Activated CD8-positive, alpha-beta memory T cell treated with anti-CD3 and anti-CD28 coated beads, Interleukin-2, amount 50 U/mL, for 24 hours (primary cell): ENCODE measurements around the gene DMAC2.
"Not testable (repeated sequence)": the region's sequence is repeated elsewhere in the genome, so short reads cannot be mapped to it uniquely, and the experiment has no call there.

Experiments used
- DNase-seq: peaks from one replicate; pipeline ENCODE4 v3.0.0-alpha.2; 2020; ENCODE audit errors: extremely low read depth

Gene DMAC2

DNA sequence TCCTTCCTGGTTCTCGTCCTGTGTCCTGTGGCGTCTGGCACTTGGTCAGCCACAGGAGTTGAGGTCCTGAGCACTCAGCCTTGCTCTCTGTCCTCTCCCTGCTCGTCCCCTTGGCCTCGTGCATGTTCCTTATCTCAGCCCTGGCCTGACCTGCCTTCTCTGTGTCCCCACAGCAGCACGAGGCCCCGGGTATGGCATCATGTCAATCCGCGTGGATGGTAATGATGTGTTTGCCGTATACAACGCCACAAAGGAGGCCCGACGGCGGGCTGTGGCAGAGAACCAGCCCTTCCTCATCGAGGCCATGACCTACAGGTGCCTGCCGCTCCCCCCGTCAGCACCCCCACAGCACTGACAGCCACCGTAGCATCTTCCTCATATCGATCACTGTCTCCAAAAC lies 17.3 kb downstream of the DMAC2 start:
- no peak for DNase-seq

DNA sequence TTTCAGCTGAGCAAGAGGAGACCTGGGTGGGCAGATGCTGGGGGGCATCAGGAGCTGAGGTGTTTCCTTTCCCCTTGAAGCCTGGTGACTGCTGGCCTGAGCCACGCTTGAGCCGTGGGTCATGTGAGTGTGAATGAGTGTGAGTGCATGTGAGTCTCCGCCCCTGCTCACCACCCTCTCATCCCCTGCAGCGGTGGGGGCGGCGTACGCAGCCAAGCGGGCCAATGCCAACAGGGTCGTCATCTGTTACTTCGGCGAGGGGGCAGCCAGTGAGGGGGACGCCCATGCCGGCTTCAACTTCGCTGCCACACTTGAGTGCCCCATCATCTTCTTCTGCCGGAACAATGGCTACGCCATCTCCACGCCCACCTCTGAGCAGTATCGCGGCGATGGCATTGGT lies 17.7 kb downstream of the DMAC2 start:
- no peak for DNase-seq

DNA sequence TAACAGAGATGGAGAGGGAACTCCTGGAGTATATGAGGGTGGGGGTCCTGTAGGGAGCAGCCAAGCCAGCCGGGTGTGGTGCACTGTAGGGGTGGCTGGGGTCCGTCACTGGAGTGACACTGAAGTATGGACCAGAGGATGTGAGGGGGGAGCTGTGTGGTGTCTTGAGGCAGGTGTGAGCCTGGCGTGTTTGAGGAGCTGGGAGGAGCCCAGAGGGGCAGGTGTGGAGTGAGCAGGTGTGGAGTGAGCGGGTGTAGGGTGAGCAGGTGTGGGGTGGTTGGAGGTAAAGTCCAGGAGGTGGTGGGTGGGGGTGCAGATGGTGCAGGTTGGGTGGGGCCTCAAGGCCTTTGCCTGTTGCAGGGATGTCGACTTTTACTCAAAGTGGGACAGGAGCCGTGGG lies 18.4 kb downstream of the DMAC2 start:
- no peak for DNase-seq

DNA sequence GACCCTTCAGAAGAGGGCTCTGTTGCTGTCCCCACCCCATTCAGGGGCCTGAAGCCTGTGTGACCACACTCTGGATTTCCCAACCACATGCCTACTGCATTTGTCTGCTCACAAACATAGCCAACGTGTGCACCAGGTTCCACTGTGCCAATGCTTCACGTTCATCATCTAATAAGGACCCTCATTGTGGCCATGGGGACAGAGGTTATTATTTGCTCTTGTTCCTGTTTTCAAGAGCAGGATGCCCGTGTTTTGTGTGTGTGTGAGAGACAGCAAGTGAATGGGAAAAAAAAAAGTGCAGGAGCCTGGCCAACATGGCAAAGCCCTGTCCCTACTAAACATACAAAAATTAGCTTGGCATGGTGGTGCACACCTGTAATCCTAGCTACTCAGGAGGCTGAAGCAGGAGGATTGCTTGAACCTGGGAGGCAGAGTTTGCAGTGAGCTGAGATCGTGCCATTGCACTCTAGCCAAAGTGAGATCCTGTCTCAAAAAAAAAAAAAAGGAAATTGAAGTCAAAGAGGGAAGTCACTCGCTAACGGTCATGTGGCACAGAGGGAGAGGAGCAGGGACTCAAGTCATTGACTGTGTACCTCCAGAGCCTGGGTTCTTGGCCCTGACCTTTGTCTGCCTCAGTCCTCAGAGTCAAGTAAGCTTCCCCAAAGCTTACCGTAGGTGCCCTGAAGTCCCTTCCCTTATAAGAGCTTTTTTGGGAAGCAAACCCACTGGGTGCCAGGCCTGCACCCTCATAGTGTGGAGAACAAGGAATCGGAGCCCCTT lies 19.4 kb downstream of the DMAC2 start:
- no peak for DNase-seq

DNA sequence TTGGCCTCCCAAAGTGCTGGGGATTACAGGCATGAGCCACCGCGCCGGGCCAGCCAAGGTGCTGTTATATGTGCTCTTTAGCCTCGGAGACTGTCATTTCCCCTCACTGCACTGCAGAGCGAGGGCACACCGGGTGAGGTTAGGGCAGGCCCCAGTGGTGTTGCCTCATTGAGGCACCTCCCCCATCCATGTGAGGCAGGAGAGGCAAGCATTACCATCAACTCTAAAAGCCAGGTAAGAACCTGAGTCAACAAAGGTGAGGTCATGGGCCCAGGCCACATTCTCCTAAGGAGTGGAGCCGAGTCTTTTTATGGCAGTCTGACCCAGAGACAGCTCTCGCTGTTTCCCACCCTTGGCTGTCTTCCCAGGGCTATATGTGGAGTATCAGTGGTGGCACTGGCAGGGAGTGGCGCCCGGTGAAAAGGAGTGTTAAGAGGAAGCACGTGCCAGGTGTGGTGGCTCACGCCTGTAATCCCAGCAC lies 23.5 kb downstream of the DMAC2 start:
- no peak for DNase-seq

DNA sequence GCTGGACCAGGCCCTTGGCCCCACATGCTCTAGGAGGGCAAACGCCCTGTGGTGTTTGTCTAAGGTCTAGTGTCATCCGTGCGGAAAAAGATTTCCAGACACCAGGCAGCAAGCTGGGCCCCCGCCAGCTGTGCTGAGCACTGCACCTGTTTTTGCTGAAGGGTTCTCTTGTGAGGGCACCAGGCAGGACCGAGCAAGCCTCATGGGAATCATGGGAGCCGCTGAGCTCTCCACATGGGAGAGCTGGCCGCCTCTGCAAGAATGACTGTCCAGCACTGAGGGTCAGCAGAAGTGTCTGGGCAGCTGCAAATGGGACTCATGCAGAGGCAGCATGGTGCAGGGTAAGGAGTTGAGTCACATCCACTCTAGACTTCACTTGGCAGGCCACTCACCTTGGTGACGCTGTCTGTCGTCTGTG lies 24.5 kb downstream of the DMAC2 start:
- no peak for DNase-seq

DNA sequence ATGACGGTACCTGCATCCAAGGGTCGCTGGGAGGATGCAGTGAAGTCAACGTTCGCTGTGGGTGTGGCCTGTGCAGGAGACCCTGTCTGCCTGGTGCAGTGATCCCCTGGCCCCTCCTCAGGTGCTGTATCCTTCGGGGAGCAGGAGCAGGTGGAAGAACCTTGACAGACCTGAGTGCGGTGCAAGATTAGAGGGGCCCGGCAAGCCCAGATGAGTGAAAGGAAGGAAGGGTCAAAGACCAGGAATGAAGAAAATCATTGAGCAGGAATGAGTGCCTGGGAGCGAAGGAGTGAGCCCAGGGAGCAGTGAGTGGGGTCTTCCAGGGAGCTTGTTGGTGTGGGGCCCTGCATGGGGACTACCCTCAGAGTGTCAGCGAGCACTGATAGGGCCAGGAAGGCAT lies 25.3 kb downstream of the DMAC2 start:
- no peak for DNase-seq

DNA sequence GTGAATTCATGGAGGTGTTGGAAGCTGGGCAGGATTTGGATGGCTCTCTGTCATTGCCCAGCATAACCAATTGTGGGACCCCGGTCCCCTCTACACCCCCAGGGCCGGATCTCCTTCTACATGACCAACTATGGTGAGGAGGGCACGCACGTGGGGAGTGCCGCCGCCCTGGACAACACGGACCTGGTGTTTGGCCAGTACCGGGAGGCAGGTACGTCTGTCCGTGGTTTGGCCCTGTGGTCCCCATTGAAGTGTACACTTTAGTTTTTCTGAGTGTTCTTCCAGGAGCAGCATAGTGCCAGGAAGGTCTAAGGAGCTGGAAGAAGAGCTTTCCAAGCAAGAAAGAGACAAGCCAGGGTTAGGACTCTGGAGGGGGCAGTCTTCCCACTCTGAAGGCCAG lies 25.8 kb downstream of the DMAC2 start:
- DNase-seq, result no peak

DNA sequence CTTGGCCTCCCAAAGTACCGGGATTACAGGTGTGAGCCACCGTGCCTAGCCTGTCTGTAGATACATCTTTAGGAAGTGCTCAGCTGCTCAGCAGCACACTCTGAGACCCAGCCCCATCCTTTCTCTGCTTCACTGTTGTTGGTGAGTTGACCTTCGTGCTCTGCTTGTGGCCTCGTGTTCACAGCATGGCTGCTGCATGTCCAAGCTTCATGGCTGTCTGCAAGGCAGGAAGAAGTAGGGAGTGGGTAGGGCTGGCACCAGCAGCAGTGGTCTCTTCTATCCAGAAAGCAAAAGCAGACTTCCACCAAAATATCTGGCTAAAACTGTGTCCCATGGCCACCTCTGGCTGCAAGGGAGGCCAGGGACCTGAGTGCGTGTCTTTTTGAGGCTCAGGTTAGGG lies 26.8 kb downstream of the DMAC2 start:
- DNase-seq, result no peak

DNA sequence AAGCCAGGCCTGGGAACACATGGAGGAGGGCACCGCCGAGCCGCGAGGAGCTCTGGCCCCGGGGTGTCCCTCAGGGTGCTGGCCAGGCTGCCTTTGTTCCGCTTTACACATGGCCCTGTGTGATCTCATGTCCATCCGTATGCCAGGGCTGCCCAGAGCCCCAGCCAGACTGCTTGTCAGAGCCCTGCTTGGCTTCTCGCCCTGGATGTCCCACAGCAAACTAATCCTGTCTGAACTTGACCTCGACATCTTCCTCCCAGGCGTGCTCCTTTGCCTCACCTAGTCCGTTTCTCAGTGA lies 27.8 kb downstream of the DMAC2 start:
- DNase-seq, result no peak

DNA sequence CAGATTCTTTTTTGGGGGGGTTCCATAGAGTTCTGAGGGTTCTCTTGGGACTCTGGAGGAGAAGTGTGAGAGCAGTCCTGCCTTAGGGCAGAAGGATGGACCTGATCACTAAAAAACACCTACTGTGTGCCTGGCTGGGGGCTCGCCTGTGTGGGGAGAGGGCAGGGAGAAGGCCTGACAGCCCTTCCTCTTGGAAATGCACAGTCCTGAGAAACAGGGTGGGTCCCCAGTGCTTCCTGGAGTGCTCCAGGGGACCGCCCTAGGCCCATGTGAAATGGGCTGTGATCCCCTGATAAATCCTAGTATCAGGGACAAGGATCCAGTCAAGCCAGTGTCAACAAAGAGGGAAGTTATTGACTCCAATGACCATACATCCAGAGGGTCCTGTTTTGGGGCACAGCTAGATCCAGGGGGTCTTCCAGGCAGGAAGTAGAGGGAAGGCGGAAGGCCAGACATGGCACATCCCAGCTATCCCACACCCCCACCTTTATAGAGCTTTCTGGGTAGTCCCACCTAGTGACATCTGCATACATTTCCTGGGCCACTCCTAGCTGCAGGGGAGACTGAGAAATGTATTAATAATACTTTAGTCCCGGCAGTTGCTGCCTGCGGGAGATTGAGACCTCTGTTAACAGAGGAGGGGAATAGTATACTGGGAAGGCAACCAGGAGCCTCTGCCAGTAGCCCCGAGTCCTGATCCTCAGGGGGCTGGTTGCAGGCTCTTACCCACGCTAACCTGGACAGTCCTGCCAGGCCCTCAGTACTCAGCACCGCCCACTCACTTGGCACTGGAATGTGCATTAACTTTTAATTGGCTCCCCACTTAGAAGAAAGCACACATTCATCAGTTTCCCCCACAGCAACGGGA lies 28.4 kb downstream of the DMAC2 start:
- DNase-seq, result no peak

DNA sequence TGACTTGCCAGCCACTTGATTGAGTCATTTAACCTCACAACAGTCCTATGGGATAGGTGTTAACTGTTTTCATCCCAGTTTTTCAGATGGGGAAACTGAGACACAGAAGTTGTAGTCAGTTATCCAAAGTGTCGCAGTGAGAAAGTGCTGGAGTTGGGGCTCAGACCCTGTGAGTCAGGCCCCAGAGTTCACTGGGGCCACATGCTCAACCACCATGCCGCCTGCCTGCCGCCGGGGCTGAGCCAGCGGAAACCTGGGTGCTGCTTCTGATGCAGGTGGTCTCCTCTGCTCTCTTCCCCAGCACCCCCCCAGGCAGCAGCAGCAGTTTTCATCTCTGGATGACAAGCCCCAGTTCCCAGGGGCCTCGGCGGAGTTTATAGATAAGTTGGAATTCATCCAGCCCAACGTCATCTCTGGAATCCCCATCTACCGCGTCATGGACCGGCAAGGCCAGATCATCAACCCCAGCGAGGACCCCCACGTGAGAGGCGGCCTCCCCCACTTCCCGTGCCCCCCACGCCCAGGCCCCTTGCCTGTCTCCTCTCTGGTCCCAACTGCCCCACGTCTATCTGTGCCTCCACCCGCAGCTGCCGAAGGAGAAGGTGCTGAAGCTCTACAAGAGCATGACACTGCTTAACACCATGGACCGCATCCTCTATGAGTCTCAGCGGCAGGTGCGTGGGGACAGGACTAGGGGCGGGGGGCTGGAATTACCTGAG lies 29.2 kb downstream of the DMAC2 start:
- DNase-seq, result no peak

DNA sequence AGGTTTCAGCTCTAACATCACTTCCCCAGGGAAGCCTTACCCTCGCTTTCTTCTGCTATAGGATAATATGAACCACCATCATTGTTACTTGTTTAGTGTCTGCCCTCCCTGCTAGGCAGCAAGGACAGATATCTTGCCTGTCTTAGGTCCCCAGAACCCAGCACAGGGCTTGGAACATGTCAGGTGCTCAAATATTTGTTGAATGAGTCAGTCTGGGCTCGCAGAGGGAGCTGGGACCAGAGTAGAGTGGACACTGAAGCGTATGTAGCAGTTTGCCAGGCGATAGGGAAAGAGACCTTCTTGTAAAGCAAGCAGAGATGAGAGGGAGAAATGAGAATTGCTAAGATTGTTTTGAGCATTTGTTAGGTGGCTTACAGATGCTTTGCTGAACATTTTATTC lies 30.4 kb downstream of the DMAC2 start:
- DNase-seq, result no peak

DNA sequence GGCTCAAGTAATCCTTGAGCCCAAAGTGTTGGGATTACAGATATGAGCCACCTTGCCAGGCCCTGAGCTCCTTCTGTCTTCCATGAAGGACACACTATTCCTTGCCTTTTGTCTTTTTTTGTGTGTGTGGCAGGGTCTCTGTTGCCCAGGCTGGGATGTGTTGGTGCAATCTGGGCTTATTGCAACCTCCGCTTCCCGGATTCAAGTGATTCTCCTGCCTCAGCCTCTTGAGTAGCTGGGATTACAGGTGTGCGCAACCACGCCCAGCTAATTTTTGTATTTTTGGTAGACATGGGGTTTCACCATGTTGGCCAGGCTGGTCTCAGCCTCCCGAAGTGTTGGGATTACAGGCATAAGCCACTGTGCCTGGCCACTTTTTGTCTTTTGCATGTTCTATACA lies 30.9 kb downstream of the DMAC2 start:
- DNase-seq, result not testable (repeated sequence)

DNA sequence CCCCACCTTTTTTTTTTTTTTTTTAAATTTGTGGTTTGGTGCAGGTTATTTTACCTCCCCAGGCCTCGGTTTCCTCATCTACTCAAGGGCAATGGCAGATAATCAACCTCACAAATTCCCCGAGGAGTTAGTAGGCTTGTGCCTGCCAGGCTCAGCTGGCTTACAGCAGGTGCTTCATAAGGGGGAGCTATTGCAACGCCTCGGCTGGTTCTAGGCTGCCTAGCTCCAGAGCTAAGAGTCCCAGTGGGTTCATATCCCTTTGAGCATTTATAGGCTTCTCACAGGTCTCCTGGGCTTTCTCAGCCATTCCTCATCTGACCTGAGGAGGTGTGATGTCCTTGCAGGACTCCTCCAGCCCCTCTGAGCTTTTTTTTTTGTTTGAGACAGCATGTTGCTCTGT lies 31.5 kb downstream of the DMAC2 start:
- DNase-seq, result no peak

DNA sequence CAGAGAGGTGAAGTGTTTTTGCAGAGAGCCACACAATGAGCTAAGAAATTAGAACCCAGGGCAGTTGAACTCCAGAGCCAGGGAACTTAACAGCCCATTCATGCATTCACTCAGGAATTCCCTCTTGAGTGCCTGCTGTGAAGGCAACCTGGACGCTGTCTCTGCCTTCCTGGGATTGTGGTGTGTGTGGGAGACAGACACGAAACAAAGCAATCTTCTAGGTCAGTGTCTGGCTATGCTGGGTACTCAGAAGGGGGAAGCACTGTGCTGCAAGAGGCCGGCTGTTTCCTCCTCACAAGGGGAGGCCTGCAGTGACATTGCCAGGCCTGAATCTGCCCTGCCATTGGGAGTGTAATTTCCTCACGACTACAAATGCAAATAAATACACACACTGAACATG lies 32.4 kb downstream of the DMAC2 start:
- DNase-seq, result no peak

DNA sequence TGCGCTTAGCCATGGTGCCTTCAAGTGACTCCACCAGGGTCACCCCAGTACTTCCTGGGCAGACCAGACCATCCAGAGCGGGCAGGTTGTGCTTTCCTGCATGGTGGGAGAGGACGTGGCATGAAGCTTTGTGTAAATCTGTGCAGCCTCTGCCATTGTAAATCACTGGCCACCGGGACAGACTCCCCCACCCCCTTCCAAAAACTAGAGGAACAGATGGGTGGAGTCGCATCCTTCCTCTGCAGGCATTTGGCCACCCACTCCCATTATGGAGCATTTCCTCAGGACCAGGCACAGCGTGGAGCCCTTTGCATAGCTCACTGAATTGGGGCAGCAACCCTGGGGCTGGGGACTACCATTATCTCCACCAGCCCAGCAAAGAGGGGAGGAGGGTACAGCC lies 33.9 kb downstream of the DMAC2 start:
- DNase-seq, result no peak

DNA sequence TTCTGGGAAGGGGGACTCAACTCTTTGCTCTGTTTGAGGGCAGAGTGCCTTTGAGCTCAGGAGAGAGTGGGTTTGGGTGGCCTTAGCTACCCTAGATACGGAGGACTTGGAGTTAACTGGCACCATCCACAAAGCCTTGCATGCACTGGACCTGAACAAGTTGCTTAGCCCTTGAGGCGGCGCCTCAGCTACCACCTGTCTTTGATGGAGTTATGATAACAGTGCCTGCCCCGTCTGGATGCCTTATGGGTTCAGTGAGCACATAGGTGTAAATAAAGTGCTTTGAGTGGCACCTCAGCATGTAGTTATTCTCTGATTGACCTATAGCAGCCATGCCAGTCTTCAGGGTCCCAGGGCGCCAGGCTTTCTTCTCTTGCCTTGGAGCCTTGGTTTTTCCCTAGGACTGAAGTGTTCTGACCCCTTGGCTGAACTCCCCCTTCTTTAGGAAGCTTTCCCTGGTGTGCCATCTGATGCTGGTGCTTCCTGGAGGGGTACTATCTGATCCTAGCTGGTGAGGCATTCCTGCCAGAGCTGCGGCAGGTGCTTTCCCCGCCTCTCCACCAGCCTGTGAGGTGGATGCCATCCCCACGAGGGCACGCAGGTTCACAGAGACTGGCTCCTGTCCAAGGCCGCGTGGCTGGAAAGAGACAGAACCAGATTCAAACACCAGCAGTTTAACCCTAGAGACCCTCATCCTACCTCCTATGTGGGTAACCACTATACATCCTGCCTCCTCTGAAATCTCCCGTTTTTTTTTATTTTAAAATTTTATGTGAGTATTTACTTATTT lies 36.3 kb downstream of the DMAC2 start:
- DNase-seq, result no peak

DNA sequence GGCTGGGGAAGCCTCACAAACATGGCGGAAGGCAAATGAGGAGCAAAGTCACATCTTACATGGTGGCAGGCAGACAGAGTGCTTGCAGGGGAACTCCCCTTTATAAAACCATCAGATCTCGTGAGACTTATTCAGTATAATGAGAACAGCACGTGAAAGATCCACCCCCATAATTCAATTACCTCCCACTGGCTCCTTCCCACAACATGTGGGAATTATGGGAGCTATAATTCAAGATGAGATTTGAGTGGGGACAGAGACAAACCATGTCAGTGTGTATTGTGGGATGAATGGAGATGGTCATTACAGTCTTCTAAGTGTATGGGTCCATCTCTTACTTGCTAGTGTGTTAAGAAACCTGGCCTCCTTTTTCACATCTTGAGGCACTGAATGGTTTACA lies 37.7 kb downstream of the DMAC2 start:
- DNase-seq, result no peak

DNA sequence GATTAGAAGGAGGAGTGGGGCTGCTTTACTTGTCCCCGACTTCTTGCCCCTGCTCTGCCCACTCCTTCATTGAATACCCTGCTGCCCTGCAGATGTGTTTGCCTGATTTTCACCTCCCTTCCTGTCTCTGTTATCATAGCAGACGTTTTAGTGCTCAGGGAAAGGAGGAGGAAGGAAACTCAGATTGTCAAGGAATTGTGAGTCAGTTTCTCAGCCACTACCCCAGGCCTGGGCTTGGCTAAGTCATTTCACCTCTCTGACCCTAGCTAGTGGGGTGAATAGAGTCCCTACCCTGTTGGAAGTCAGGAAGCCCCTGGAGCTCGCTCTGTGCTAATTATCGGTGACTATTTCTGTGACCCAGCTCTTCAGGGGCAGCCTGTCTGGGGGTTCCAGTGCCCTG lies 38.2 kb downstream of the DMAC2 start:
- no peak for DNase-seq

DNA sequence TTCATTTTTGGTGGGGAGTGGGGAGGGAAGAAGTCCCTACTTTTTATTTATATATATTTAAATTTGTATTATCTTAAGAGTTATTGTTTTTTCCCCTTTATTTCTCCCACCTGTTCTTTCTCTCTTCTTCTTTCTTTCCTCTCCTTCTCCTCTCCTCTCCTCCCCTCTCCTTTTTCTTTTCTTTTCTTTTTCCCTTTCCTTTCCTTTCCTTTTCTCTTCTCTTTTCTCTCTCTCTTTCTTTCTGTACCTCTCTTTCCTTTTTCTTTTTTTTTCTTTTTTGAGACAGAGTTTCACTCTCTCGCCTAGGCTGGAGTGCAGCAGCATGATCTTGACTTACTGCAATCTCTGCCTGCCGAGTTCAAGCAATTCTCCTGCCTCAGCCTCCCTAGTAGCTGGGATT lies 40.2 kb downstream of the DMAC2 start:
- no peak for DNase-seq

DNA sequence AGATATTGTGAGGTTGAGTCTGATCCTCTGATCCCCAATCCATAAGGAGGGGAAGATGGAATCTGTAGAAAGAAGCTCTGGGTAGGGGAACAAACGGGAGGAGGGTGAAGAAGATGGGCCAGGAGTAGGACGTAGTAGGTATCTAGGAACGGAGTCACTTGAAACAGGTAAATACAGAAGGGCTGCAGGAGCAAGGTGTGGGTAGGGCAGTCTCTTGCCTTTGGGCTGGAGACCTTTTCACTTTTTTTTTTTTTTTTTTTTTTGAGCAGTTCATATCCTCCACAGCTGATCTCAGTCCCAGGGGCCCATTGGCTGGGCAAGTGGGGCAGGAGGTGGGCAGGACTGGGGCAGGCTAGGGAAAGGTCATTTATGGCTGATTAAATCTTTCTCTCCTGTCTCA lies 40.6 kb downstream of the DMAC2 start:
- DNase-seq, result no peak
